ENCODE results near the gene DNAH1. TPM values are rescaled to one million over a fixed set of nuclear protein-coding genes. Genes with fewer than 3 reads are reported as not detected.
"Not testable (repeated sequence)": the region's sequence is repeated elsewhere in the genome, so short reads cannot be mapped to it uniquely, and the experiment has no call there.

Gene DNAH1
- total RNA-seq, 1 experiment from 2014 or later: 2.4 TPM

- no peak for TF ChIP-seq REST (IDR thresholded peaks at IDR 0.05; ENCODE audit: insufficient read depth in 1 of 2, low read depth in 2 of 2, low read length in 1 of 2)
- TF ChIP-seq TCF7L2 (IDR thresholded peaks at IDR 0.05; ENCODE audit: low read depth, low read length): no peak
- no peak for TF ChIP-seq POLR2AphosphoS5 (IDR thresholded peaks at IDR 0.05; ENCODE audit: low read depth, low read length)
- TF ChIP-seq SIN3A (IDR thresholded peaks at IDR 0.05; ENCODE audit: borderline replicate concordance, insufficient read depth, low read depth, low read length): no peak
- TF ChIP-seq CTCF (IDR thresholded peaks at IDR 0.05): no peak
- ATAC-seq: no peak
- Histone ChIP-seq H3K36me3 (ENCODE audit: control insufficient read depth, insufficient read depth, low read length) (peaks cover 16% of the 10 kb centered on the region; the same call in 1 of the 2 replicates), H3K4me1 (ENCODE audit: control insufficient read depth, insufficient read depth, low read length) (peaks cover 18% of the 10 kb centered on the region), H3K27ac (ENCODE audit: low read length) (no peak overlapping the region), H3K4me3 (ENCODE audit: low read depth in 2 of 2, low read length in 2 of 2) (no peak overlapping the region), H3K9me3 (ENCODE audit: control insufficient read depth, insufficient read depth, low read depth, low read length) (no peaks in the 10 kb centered on the region), H3K27me3 (ENCODE audit: control insufficient read depth, insufficient read depth, low read length) (no peaks in the 10 kb centered on the region)
- ChIA-PET POLR2A (no interaction called here), CTCF (no interaction called here)
- no TSS peak for BruUV-seq (replicated peaks)
- no peak for DNase-seq (ENCODE audit: low read depth, low spot score)
- intact Hi-C loops (cut with micrococcal nuclease; ENCODE audit: unreplicated experiment): no loop called here
- in situ Hi-C loops (cut with HindIII; ENCODE audit: low pct_unique_long_range_greater_than_20kb, low sequenced_read_pairs): no loop called here
Measured at GRCh38 chr3:52269776-52270175, 46.3 kb upstream of the DNAH1 start.

- BruUV-seq (replicated peaks): no TSS peak
- no peaks in the 10 kb centered on the region for H3K27me3 ChIP-seq (ENCODE audit: control insufficient read depth, insufficient read depth, low read length)
- H3K27ac ChIP-seq (ENCODE audit: low read length): no peak overlapping the region
- ChIA-PET POLR2A (no interaction called here), CTCF (no interaction called here)
- intact Hi-C loops (cut with micrococcal nuclease; ENCODE audit: unreplicated experiment) (no loop called here), in situ Hi-C loops (cut with HindIII; ENCODE audit: low pct_unique_long_range_greater_than_20kb, low sequenced_read_pairs) (no loop called here)
- DNase-seq (ENCODE audit: low read depth, low spot score): no peak
- ATAC-seq: no peak
- H3K4me1 ChIP-seq (ENCODE audit: control insufficient read depth, insufficient read depth, low read length): peaks cover 18% of the 10 kb centered on the region
- no peaks in the 10 kb centered on the region for H3K9me3 ChIP-seq (ENCODE audit: control insufficient read depth, insufficient read depth, low read depth, low read length)
- no peak overlapping the region for H3K4me3 ChIP-seq (ENCODE audit: low read depth in 2 of 2, low read length in 2 of 2)
- no peak for TF ChIP-seq SIN3A (IDR thresholded peaks at IDR 0.05; ENCODE audit: borderline replicate concordance, insufficient read depth, low read depth, low read length)
- no peak for TF ChIP-seq POLR2AphosphoS5 (IDR thresholded peaks at IDR 0.05; ENCODE audit: low read depth, low read length)
- no peak for TF ChIP-seq REST (IDR thresholded peaks at IDR 0.05; ENCODE audit: insufficient read depth in 1 of 2, low read depth in 2 of 2, low read length in 1 of 2)
- no peak for TF ChIP-seq TCF7L2 (IDR thresholded peaks at IDR 0.05; ENCODE audit: low read depth, low read length)
- TF ChIP-seq CTCF (IDR thresholded peaks at IDR 0.05): no peak
- H3K36me3 ChIP-seq (ENCODE audit: control insufficient read depth, insufficient read depth, low read length): peaks cover 16% of the 10 kb centered on the region; the same call in 1 of the 2 replicates
Measured at GRCh38 chr3:52270252-52270754, 45.8 kb upstream of the DNAH1 start.

GRCh38 chr3:52272172-52272571 lies 43.9 kb upstream of the DNAH1 start:
- in situ Hi-C loops (cut with HindIII; ENCODE audit: low pct_unique_long_range_greater_than_20kb, low sequenced_read_pairs); H3K4me3 ChIP-seq (ENCODE audit: low read depth in 2 of 2, low read length in 2 of 2); DNase-seq (ENCODE audit: low read depth, low spot score); ATAC-seq; intact Hi-C loops (cut with micrococcal nuclease; ENCODE audit: unreplicated experiment); POLR2A ChIA-PET; H3K9me3 ChIP-seq (ENCODE audit: control insufficient read depth, insufficient read depth, low read depth, low read length); H3K27me3 ChIP-seq (ENCODE audit: control insufficient read depth, insufficient read depth, low read length); H3K27ac ChIP-seq (ENCODE audit: low read length); BruUV-seq (replicated peaks); CTCF ChIA-PET: not testable (repeated sequence)
- peaks cover 18% of the 10 kb centered on the region for H3K4me1 ChIP-seq (ENCODE audit: control insufficient read depth, insufficient read depth, low read length)
- H3K36me3 ChIP-seq (ENCODE audit: control insufficient read depth, insufficient read depth, low read length): peaks cover 12% of the 10 kb centered on the region

Data from Panc1 (cell line).